BE2C (cell line): ENCODE data around the gene NT5C3A.
"Not testable (repeated sequence)": the region's sequence is repeated elsewhere in the genome, so short reads cannot be mapped to it uniquely, and the experiment has no call there.

Experiments
- DNase-seq: peaks from one replicate; pipeline ENCODE4 v3.0.0-alpha.2; 2020
- H3K27me3 ChIP-seq: fragments of 250-450 bp; sonication (Bioruptor Pico); 2 replicates; pipeline ENCODE4 v1.5.1; 2020; ENCODE audit warnings: mild to moderate bottlenecking
- H3K36me3 ChIP-seq: fragments of 250-450 bp; sonication (Bioruptor Pico); 2 replicates; pipeline ENCODE4 v1.5.1; 2020; ENCODE audit warnings: mild to moderate bottlenecking
- H3K4me1 ChIP-seq: fragments of 250-450 bp; sonication (Bioruptor Pico); 2 replicates; pipeline ENCODE4 v1.5.1; 2020
- H3K4me3 ChIP-seq: 2 replicates; pipeline ENCODE4 v1.5.1; 2011; ENCODE audit warnings: low read depth, low read length
- H3K9me3 ChIP-seq: fragments of 250-450 bp; sonication (Bioruptor Pico); 2 replicates; pipeline ENCODE4 v1.5.1; 2020
- CTCF ChIP-seq: IDR thresholded peaks from 2 replicates; pipeline ENCODE4 v1.5.1; 2012; ENCODE audit warnings: mild to moderate bottlenecking, low read depth, low read length

The NT5C3A gene

GRCh38 chr7:32991068-32991585 lies 71.4 kb downstream of the NT5C3A start:
- H3K9me3 ChIP-seq, H3K4me3 ChIP-seq, H3K4me1 ChIP-seq, H3K36me3 ChIP-seq, H3K27me3 ChIP-seq, DNase-seq: not testable (repeated sequence)

GRCh38 chr7:32988148-32988547 lies 74.4 kb downstream of the NT5C3A start:
- H3K27me3 ChIP-seq, DNase-seq, H3K9me3 ChIP-seq, H3K36me3 ChIP-seq, H3K4me3 ChIP-seq, H3K4me1 ChIP-seq: not testable (repeated sequence)

- H3K27me3 ChIP-seq, H3K9me3 ChIP-seq, H3K4me1 ChIP-seq: not testable (repeated sequence)
Measured at GRCh38 chr7:32979902-32980301, 82.7 kb downstream of the NT5C3A start.

GRCh38 chr7:32979246-32979645 lies 83.3 kb downstream of the NT5C3A start:
- not testable (repeated sequence) for DNase-seq, H3K4me1 ChIP-seq, H3K9me3 ChIP-seq, H3K27me3 ChIP-seq, H3K4me3 ChIP-seq, H3K36me3 ChIP-seq

More at GRCh38 chr7:32979902-32980301, 82.7 kb downstream of the NT5C3A start:
- H3K4me3 ChIP-seq, H3K36me3 ChIP-seq, DNase-seq: not testable (repeated sequence)

GRCh38 chr7:32977159-32977558 lies 85.4 kb downstream of the NT5C3A start:
- not testable (repeated sequence) for H3K4me1 ChIP-seq, H3K4me3 ChIP-seq, H3K27me3 ChIP-seq, H3K36me3 ChIP-seq, DNase-seq, H3K9me3 ChIP-seq

GRCh38 chr7:32971967-32972366 lies 90.6 kb downstream of the NT5C3A start:
- DNase-seq, H3K36me3 ChIP-seq, H3K4me1 ChIP-seq, H3K9me3 ChIP-seq, H3K27me3 ChIP-seq, H3K4me3 ChIP-seq: not testable (repeated sequence)

- not testable (repeated sequence) for H3K27me3 ChIP-seq, H3K4me1 ChIP-seq, DNase-seq, H3K4me3 ChIP-seq, H3K36me3 ChIP-seq, H3K9me3 ChIP-seq
Measured at GRCh38 chr7:32967268-32967582, 95.4 kb downstream of the NT5C3A start.

GRCh38 chr7:32966489-32967267 lies 95.9 kb downstream of the NT5C3A start:
- H3K4me3 ChIP-seq, H3K27me3 ChIP-seq, H3K36me3 ChIP-seq, H3K9me3 ChIP-seq, DNase-seq, H3K4me1 ChIP-seq: not testable (repeated sequence)

GRCh38 chr7:32964461-32965159 lies 98.0 kb downstream of the NT5C3A start:
- peak; percentile 41 for TF ChIP-seq CTCF
- H3K9me3 ChIP-seq, H3K27me3 ChIP-seq, H3K4me1 ChIP-seq, DNase-seq, H3K36me3 ChIP-seq: not testable (repeated sequence)
- H3K4me3 ChIP-seq, result peak overlapping the region; percentile 31
